Measurements from ENCODE around the gene TMEM161A. TPM values are rescaled to one million over a fixed set of nuclear protein-coding genes. Genes with fewer than 3 reads are reported as not detected.

The TMEM161A gene
- polyA plus RNA-seq, 1 donor from 2014 or later: 19.5 TPM

GRCh38 chr19:19079571-19079970, 58.7 kb downstream of the TMEM161A start:
- H3K9ac ChIP-seq (ENCODE audit: low read length): no peak overlapping the region
- no peaks in the 10 kb centered on the region for H3F3A ChIP-seq (ENCODE audit: insufficient read depth, low read length, poor library complexity, severe bottlenecking)
- no peaks in the 10 kb centered on the region for H4K20me1 ChIP-seq (ENCODE audit: insufficient read depth)
- H3K9me2 ChIP-seq (ENCODE audit: insufficient read depth, low read length): no peaks in the 10 kb centered on the region
- H3K79me2 ChIP-seq (replicated peaks; ENCODE audit: insufficient read depth, low read length): no peaks in the 10 kb centered on the region
- H3K9me3 ChIP-seq (ENCODE audit: low read length): no peaks in the 10 kb centered on the region
- H3K27me3 ChIP-seq (ENCODE audit: insufficient read depth, low read depth, low read length): no peaks in the 10 kb centered on the region
- TF ChIP-seq TAF1 (IDR thresholded peaks at IDR 0.05; ENCODE audit: low read depth): no peak
- no peak for TF ChIP-seq EZH2 (IDR thresholded peaks at IDR 0.05; ENCODE audit: borderline replicate concordance, insufficient read depth, low read length, poor library complexity, severe bottlenecking)
- TF ChIP-seq SMC3 (conservative IDR thresholded peaks at IDR 0.05; ENCODE audit: poor library complexity): no peak
- no peak for TF ChIP-seq RAD21 (conservative IDR thresholded peaks at IDR 0.05)
- no peak overlapping the region for H3K4me3 ChIP-seq (ENCODE audit: low read length)
- H3K36me3 ChIP-seq (ENCODE audit: insufficient read depth, low read length): no peaks in the 10 kb centered on the region
- no peak overlapping the region for H2AFZ ChIP-seq (ENCODE audit: low read depth, low read length)
- H3K27ac ChIP-seq (ENCODE audit: low read length): no peak overlapping the region
- no peak overlapping the region for H3K4me2 ChIP-seq (ENCODE audit: low read length)

- no peaks in the 10 kb centered on the region for H3K36me3 ChIP-seq (ENCODE audit: insufficient read depth, low read length)
- no peaks in the 10 kb centered on the region for H3K9me2 ChIP-seq (ENCODE audit: insufficient read depth, low read length)
- H3K27me3 ChIP-seq (ENCODE audit: insufficient read depth, low read depth, low read length): no peaks in the 10 kb centered on the region
- H3K4me3 ChIP-seq (ENCODE audit: low read length): no peak overlapping the region
- TF ChIP-seq RAD21 (conservative IDR thresholded peaks at IDR 0.05): no peak
- TF ChIP-seq SMC3 (conservative IDR thresholded peaks at IDR 0.05; ENCODE audit: poor library complexity): no peak
- TF ChIP-seq CTCF (IDR thresholded peaks at IDR 0.05; ENCODE audit: poor library complexity, severe bottlenecking): no peak
- TF ChIP-seq EP300 (conservative IDR thresholded peaks at IDR 0.05; ENCODE audit: poor library complexity, severe bottlenecking): no peak
- no peak for TF ChIP-seq TAF1 (IDR thresholded peaks at IDR 0.05; ENCODE audit: low read depth)
- TF ChIP-seq POLR2AphosphoS5 (IDR thresholded peaks at IDR 0.05): no peak
- no peak for TF ChIP-seq EZH2 (IDR thresholded peaks at IDR 0.05; ENCODE audit: borderline replicate concordance, insufficient read depth, low read length, poor library complexity, severe bottlenecking)
- TF ChIP-seq, protein P1, sequence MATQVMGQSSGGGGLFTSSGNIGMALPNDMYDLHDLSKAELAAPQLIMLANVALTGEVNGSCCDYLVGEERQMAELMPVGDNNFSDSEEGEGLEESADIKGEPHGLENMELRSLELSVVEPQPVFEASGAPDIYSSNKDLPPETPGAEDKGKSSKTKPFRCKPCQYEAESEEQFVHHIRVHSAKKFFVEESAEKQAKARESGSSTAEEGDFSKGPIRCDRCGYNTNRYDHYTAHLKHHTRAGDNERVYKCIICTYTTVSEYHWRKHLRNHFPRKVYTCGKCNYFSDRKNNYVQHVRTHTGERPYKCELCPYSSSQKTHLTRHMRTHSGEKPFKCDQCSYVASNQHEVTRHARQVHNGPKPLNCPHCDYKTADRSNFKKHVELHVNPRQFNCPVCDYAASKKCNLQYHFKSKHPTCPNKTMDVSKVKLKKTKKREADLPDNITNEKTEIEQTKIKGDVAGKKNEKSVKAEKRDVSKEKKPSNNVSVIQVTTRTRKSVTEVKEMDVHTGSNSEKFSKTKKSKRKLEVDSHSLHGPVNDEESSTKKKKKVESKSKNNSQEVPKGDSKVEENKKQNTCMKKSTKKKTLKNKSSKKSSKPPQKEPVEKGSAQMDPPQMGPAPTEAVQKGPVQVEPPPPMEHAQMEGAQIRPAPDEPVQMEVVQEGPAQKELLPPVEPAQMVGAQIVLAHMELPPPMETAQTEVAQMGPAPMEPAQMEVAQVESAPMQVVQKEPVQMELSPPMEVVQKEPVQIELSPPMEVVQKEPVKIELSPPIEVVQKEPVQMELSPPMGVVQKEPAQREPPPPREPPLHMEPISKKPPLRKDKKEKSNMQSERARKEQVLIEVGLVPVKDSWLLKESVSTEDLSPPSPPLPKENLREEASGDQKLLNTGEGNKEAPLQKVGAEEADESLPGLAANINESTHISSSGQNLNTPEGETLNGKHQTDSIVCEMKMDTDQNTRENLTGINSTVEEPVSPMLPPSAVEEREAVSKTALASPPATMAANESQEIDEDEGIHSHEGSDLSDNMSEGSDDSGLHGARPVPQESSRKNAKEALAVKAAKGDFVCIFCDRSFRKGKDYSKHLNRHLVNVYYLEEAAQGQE (IDR thresholded peaks at IDR 0.05; ENCODE audit: borderline replicate concordance): no peak
- no peak for TF ChIP-seq MXI1 (conservative IDR thresholded peaks at IDR 0.05; ENCODE audit: poor library complexity, severe bottlenecking)
- H3K79me2 ChIP-seq (replicated peaks; ENCODE audit: insufficient read depth, low read length): no peaks in the 10 kb centered on the region
- no peaks in the 10 kb centered on the region for H3F3A ChIP-seq (ENCODE audit: insufficient read depth, low read length, poor library complexity, severe bottlenecking)
- no peak overlapping the region for H3K9ac ChIP-seq (ENCODE audit: low read length)
- no peak overlapping the region for H2AFZ ChIP-seq (ENCODE audit: low read depth, low read length)
- no peak overlapping the region for H3K27ac ChIP-seq (ENCODE audit: low read length)
- H4K20me1 ChIP-seq (ENCODE audit: insufficient read depth): no peaks in the 10 kb centered on the region
- H3K4me2 ChIP-seq (ENCODE audit: low read length): no peak overlapping the region
- no peaks in the 10 kb centered on the region for H3K9me3 ChIP-seq (ENCODE audit: low read length)
Measured at GRCh38 chr19:19078801-19079200, 59.5 kb downstream of the TMEM161A start.

Measured in neural cell (in vitro differentiated cells).